ENCODE results near the gene NMT1.

DNA sequence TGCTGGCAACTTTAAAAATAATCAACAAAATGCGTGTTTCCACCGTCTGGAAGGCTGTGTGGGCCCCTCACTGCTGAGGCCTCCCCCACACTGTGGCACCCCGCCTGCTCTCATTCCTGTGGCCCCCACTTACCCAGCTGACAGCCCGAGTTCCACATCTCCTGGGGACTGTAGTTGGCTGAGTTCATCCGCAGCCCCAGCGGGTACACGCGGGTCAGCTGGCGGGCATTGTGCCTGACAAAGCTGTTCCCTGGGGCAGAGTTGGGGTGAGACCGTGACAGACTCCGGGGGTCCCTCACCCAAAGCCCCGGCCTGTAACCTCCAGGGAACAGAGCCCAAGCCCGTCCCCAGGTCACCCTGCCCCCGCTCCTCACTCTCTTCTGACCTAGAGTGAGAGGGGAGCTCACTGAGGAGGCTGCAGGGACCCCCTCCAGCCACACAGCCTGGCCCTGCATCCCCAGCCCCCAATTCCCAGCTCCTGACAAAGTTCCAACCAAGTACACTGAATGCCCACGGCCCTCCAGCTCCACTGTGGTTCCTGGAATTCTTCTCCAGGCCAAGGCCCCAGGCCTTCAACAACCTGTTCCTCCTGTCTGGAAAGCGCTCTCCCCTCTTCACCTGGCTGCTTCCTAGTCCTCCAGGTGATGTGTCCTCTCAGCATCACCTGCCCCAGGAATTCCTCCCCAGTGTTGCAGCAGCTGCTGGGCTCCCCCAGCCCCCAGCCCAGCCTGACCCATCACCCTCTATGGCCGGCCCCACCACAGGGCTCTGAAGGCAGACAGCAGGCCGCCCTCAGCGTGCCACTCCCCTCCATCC, 53.2 kb downstream of the NMT1 start:
- TF ChIP-seq, protein P1, sequence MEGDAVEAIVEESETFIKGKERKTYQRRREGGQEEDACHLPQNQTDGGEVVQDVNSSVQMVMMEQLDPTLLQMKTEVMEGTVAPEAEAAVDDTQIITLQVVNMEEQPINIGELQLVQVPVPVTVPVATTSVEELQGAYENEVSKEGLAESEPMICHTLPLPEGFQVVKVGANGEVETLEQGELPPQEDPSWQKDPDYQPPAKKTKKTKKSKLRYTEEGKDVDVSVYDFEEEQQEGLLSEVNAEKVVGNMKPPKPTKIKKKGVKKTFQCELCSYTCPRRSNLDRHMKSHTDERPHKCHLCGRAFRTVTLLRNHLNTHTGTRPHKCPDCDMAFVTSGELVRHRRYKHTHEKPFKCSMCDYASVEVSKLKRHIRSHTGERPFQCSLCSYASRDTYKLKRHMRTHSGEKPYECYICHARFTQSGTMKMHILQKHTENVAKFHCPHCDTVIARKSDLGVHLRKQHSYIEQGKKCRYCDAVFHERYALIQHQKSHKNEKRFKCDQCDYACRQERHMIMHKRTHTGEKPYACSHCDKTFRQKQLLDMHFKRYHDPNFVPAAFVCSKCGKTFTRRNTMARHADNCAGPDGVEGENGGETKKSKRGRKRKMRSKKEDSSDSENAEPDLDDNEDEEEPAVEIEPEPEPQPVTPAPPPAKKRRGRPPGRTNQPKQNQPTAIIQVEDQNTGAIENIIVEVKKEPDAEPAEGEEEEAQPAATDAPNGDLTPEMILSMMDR (conservative IDR thresholded peaks at IDR 0.05), result no peak
- no peak for TF ChIP-seq EZH2 (IDR thresholded peaks at IDR 0.05; ENCODE audit: low read depth)
